ENCODE data around the gene GUCA2A.
"Not testable (repeated sequence)": the region's sequence is repeated elsewhere in the genome, so short reads cannot be mapped to it uniquely, and the experiment has no call there.

GUCA2A gene

GRCh38 chr1:42209526-42210251 lies 45.1 kb upstream of the GUCA2A start (continued):
- TF ChIP-seq REST (tag by site-specific recombination; IDR thresholded peaks at IDR 0.05) (no peak), SCRT2 (tag by site-specific recombination; IDR thresholded peaks at IDR 0.05) (peak; percentile 44; the same call in 1 of the 2 replicates), EGR2 (tag by site-specific recombination; IDR thresholded peaks at IDR 0.05; ENCODE audit: low read depth) (peak; percentile 26; the same call in 1 of the 2 replicates), ZNF837 (tag by site-specific recombination; IDR thresholded peaks at IDR 0.05) (no peak), YY2 (tag by site-specific recombination; IDR thresholded peaks at IDR 0.05) (no peak), ZNF202 (tag by site-specific recombination; IDR thresholded peaks at IDR 0.05; ENCODE audit: borderline replicate concordance) (no peak), ZNF48 (tag by site-specific recombination; IDR thresholded peaks at IDR 0.05) (no peak), ZFP37 (tag by site-specific recombination; IDR thresholded peaks at IDR 0.05) (no peak), ZNF596 (tag by site-specific recombination; IDR thresholded peaks at IDR 0.05) (no peak), PRDM4 (tag by site-specific recombination; IDR thresholded peaks at IDR 0.05) (no peak), ZBTB26 (tag by site-specific recombination; optimal IDR thresholded peaks at IDR 0.05) (no peak), ZNF623 (tag by site-specific recombination; IDR thresholded peaks at IDR 0.05) (no peak), ZIC2 (tag by site-specific recombination; IDR thresholded peaks at IDR 0.05) (no peak)

GRCh38 chr1:42206930-42207329 lies 42.4 kb upstream of the GUCA2A start:
- CTCF ChIA-PET; H3K27ac ChIP-seq (ENCODE audit: extremely low read depth, low read depth, low read length); H3K4me1 ChIP-seq (ENCODE audit: control insufficient read depth, insufficient read depth, low read length); H3K36me3 ChIP-seq (ENCODE audit: control insufficient read depth in 2 of 2, insufficient read depth in 1 of 2, low read length in 2 of 2); POLR2A ChIA-PET; H3K4me3 ChIP-seq (ENCODE audit: low read depth, low read length); H3K9me3 ChIP-seq (ENCODE audit: control insufficient read depth, insufficient read depth, low read depth, low read length): not testable (repeated sequence)

- CTCF ChIA-PET: interaction anchor here (0.6 kb wide), 2 partner anchors 23 to 1431 kb away, joined by 3 read pairs; no protein-coding TSS in a partner anchor
- no peak overlapping the region for H3K4me3 ChIP-seq (ENCODE audit: low read depth, low read length)
- POLR2A ChIA-PET: no interaction called here
- H3K36me3 ChIP-seq (ENCODE audit: control insufficient read depth in 2 of 2, insufficient read depth in 1 of 2, low read length in 2 of 2): peaks cover 0 to 11% of the 10 kb centered on the region in 2 experiments; a peak in 1 of 3 replicates
- TF ChIP-seq ZNF843 (tag by site-specific recombination; IDR thresholded peaks at IDR 0.05): no peak
- TF ChIP-seq ZNF266 (tag by site-specific recombination; IDR thresholded peaks at IDR 0.05; ENCODE audit: low read depth): no peak
- no peak for TF ChIP-seq WT1 (tag by site-specific recombination; IDR thresholded peaks at IDR 0.05)
- TF ChIP-seq ZNF155 (tag by site-specific recombination; IDR thresholded peaks at IDR 0.05): no peak
- TF ChIP-seq CTCF (tag by site-specific recombination; IDR thresholded peaks at IDR 0.05): no peak
- TF ChIP-seq SALL2 (tag by site-specific recombination; IDR thresholded peaks at IDR 0.05; ENCODE audit: borderline replicate concordance): no peak
- no peak overlapping the region for H3K27ac ChIP-seq (ENCODE audit: extremely low read depth, low read depth, low read length)
- no peaks in the 10 kb centered on the region for H3K4me1 ChIP-seq (ENCODE audit: control insufficient read depth, insufficient read depth, low read length)
- H3K9me3 ChIP-seq (ENCODE audit: control insufficient read depth, insufficient read depth, low read depth, low read length): no peaks in the 10 kb centered on the region
Measured at GRCh38 chr1:42206164-42206563, 41.6 kb upstream of the GUCA2A start.

All from HEK293 (cell line).